ENCODE results near the gene PHETA1.

Gene PHETA1

DNA sequence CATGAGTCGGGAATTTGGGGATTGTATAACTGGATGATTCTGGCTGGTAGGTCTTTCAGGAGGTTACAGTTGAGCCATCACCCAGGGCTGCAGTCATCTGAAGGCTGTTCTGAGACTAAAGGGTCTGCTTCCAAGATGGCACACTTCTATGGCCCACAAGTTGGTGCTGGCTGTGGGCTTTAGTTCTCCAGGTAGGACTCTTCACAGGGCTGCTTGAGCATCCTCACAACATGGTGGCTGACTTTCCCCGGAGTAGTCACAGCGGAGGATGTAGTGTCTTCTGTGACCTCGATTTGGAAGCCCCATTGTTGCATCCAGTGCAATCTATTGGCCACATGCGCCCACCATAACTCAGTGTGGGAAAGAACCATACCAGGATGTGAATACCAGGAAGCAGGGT lies 14.4 kb downstream of the PHETA1 start:
- H3K9me3 ChIP-seq (ENCODE audit: insufficient read depth, low read length): no peaks in the 10 kb centered on the region

DNA sequence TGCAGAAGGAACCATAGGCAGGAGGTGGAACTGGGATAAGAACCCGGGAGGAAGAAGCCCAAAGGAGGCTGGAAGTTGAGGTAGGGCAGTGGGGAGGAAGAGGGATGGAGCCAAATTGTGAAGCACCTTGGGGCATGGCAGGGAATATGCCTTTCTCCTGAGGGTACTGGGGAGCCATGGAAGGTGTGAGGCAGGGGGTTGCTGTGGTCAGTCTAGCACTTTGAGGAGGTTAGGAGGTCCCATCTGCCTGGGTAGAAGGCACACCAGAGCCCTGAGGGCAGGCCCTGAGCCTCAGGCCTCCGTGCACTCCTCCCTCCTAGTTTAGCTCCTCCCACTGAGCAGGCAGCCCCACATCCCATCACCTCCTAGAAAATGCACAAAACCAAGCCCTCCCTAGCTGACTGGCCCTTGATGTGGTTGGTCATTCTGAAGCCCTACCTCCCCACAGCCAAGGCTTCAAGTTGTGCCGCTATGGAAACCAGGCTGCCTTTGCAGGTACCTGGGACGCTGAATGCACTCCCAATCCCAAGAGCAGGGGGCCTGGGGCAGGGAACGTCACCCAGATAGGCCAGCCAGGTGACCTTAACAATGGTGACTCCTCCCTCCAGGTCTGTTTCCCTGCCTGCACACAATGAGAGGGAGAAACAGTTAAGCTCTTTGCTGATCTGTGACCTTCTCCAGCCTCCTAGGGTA lies 15.1 kb downstream of the PHETA1 start:
- Histone ChIP-seq H3K4me3 (ENCODE audit: low read length) (no peak overlapping the region), H3K36me3 (replicated peaks; ENCODE audit: low read depth, low read length) (no peaks in the 10 kb centered on the region), H3K27me3 (ENCODE audit: low read depth, low read length) (no peaks in the 10 kb centered on the region), H3K27ac (ENCODE audit: low read length) (no peak overlapping the region), H3K4me2 (ENCODE audit: low read length) (no peak overlapping the region), H3K9ac (ENCODE audit: low read length) (no peak overlapping the region), H3K9me3 (ENCODE audit: insufficient read depth, low read length) (no peaks in the 10 kb centered on the region), H4K20me1 (ENCODE audit: insufficient read depth, low read length) (no peaks in the 10 kb centered on the region), H2AFZ (ENCODE audit: low read depth, low read length) (no peak overlapping the region), H3K4me1 (ENCODE audit: low read length) (peaks cover 12% of the 10 kb centered on the region), H3K79me2 (ENCODE audit: low read length) (no peaks in the 10 kb centered on the region)
- TF ChIP-seq, protein P1, sequence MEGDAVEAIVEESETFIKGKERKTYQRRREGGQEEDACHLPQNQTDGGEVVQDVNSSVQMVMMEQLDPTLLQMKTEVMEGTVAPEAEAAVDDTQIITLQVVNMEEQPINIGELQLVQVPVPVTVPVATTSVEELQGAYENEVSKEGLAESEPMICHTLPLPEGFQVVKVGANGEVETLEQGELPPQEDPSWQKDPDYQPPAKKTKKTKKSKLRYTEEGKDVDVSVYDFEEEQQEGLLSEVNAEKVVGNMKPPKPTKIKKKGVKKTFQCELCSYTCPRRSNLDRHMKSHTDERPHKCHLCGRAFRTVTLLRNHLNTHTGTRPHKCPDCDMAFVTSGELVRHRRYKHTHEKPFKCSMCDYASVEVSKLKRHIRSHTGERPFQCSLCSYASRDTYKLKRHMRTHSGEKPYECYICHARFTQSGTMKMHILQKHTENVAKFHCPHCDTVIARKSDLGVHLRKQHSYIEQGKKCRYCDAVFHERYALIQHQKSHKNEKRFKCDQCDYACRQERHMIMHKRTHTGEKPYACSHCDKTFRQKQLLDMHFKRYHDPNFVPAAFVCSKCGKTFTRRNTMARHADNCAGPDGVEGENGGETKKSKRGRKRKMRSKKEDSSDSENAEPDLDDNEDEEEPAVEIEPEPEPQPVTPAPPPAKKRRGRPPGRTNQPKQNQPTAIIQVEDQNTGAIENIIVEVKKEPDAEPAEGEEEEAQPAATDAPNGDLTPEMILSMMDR (IDR thresholded peaks at IDR 0.05; ENCODE audit: low read depth, low read length): no peak
- no peak for TF ChIP-seq EZH2phosphoT487 (IDR thresholded peaks at IDR 0.05; ENCODE audit: low read depth)

More for the DNA sequence above, 14.4 kb downstream of the PHETA1 start:
- Histone ChIP-seq H3K79me2 (ENCODE audit: low read length) (no peaks in the 10 kb centered on the region), H2AFZ (ENCODE audit: low read depth, low read length) (no peak overlapping the region), H3K4me2 (ENCODE audit: low read length) (no peak overlapping the region), H3K27ac (ENCODE audit: low read length) (no peak overlapping the region), H4K20me1 (ENCODE audit: insufficient read depth, low read length) (no peaks in the 10 kb centered on the region), H3K9ac (ENCODE audit: low read length) (no peak overlapping the region), H3K36me3 (replicated peaks; ENCODE audit: low read depth, low read length) (no peaks in the 10 kb centered on the region), H3K27me3 (ENCODE audit: low read depth, low read length) (0 out of 2 replicates have a peak, but pooled peaks cover under 1% of the 10 kb centered on the region), H3K4me1 (ENCODE audit: low read length) (peaks cover 12% of the 10 kb centered on the region), H3K4me3 (ENCODE audit: low read length) (no peak overlapping the region)
- TF ChIP-seq EZH2phosphoT487 (IDR thresholded peaks at IDR 0.05; ENCODE audit: low read depth): no peak
- TF ChIP-seq, protein P1 (IDR thresholded peaks at IDR 0.05; ENCODE audit: low read depth, low read length): no peak

DNA sequence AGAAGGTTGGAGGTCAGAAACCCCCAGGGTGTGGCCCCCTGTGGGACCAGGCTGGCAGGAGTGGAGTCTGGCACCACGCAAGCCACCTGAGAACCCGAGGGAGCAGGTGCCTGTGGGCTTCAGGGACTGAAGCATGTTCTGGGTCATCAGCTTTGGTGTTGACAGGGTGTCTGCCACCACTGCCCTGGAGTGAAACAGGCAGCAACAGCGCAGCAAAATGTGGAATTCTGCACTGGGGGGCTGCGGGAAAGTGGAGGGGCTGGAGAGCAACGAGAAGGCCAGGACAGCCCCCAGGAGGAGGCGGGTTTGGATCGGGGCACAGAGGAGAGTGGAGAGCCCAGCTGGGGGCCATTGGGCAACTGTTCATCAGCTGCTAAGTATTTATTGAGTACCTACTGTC lies 15.9 kb downstream of the PHETA1 start:
- H3K4me1 ChIP-seq (ENCODE audit: low read length): peaks cover 12% of the 10 kb centered on the region
- H3K4me2 ChIP-seq (ENCODE audit: low read length): no peak overlapping the region
- TF ChIP-seq, protein P1 (IDR thresholded peaks at IDR 0.05; ENCODE audit: low read depth, low read length): no peak
- no peak for TF ChIP-seq EZH2phosphoT487 (IDR thresholded peaks at IDR 0.05; ENCODE audit: low read depth)
- H3K27ac ChIP-seq (ENCODE audit: low read length): no peak overlapping the region
- no peaks in the 10 kb centered on the region for H3K36me3 ChIP-seq (replicated peaks; ENCODE audit: low read depth, low read length)
- no peak overlapping the region for H3K4me3 ChIP-seq (ENCODE audit: low read length)
- H3K79me2 ChIP-seq (ENCODE audit: low read length): no peaks in the 10 kb centered on the region
- no peaks in the 10 kb centered on the region for H3K27me3 ChIP-seq (ENCODE audit: low read depth, low read length)
- no peaks in the 10 kb centered on the region for H3K9me3 ChIP-seq (ENCODE audit: insufficient read depth, low read length)
- H4K20me1 ChIP-seq (ENCODE audit: insufficient read depth, low read length): no peaks in the 10 kb centered on the region
- no peak overlapping the region for H2AFZ ChIP-seq (ENCODE audit: low read depth, low read length)
- no peak overlapping the region for H3K9ac ChIP-seq (ENCODE audit: low read length)

DNA sequence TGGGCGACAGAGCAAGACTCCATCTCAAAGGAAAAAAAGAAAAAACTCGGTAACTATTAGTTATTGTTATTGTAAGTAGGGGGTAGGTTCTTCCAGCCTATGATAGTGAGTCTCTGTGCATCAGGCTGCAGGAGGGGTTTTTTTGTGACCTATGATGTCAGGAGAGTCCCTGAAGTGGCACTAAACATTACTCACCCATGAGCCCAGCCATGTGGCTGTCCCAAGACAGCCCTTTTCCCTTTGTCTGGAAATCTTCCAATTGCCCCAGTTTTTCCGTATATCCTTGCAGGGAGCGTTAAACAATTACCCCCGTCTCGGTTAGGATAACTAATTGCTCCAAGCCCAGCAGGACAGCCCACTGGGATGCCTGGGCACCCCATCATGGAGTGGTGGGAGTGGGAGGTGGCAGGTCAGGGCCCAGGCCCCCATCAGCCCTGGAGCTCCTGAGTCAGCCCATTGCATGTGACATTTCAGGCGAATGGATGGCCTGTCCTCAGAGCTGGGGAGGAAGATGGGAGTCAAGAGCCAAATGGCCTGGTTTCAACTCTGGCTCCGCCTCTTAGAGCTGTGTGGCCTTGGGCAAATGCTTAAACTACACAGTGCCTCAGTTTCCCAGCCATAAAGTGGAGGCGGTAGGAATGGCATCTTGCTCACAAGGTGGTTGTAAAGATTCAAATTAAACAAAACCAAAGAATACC lies 16.4 kb downstream of the PHETA1 start:
- Histone ChIP-seq H3K4me1 (ENCODE audit: low read length) (peaks cover 12% of the 10 kb centered on the region), H3K27ac (ENCODE audit: low read length) (no peak overlapping the region), H2AFZ (ENCODE audit: low read depth, low read length) (no peak overlapping the region), H3K4me2 (ENCODE audit: low read length) (no peak overlapping the region), H4K20me1 (ENCODE audit: insufficient read depth, low read length) (no peaks in the 10 kb centered on the region), H3K4me3 (ENCODE audit: low read length) (no peak overlapping the region), H3K79me2 (ENCODE audit: low read length) (no peaks in the 10 kb centered on the region), H3K9me3 (ENCODE audit: insufficient read depth, low read length) (no peaks in the 10 kb centered on the region), H3K36me3 (replicated peaks; ENCODE audit: low read depth, low read length) (no peaks in the 10 kb centered on the region), H3K9ac (ENCODE audit: low read length) (no peak overlapping the region), H3K27me3 (ENCODE audit: low read depth, low read length) (no peaks in the 10 kb centered on the region)
- no peak for TF ChIP-seq EZH2phosphoT487 (IDR thresholded peaks at IDR 0.05; ENCODE audit: low read depth)
